NAMALWA (cell line): ENCODE results near the gene TMPRSS2.

Experiments
- DNase-seq: peaks from one replicate; pipeline ENCODE4 v3.0.0-alpha.2; 2015; ENCODE audit warnings: low spot score

TMPRSS2 gene

DNA sequence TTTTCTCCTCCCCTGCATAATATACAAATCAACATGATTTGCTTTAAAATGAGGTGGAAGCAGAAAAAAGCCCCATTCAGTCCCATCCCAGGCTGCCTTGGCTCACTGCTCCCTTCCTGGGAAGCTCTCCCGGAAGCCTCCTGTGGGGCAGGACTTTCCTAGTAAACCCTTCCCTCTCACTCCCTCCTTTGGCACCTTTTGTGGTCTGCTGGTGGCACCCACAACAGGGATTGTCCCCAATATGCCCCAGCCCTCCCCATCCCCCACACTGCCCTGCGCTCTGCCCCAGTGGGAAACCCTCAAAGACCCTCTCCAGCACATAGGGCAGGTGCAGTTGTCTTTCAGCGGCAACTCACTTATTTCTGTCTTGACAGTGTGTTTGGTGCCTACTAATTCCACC, 1.8 kb upstream of the TMPRSS2 start:
- no peak for DNase-seq

DNA sequence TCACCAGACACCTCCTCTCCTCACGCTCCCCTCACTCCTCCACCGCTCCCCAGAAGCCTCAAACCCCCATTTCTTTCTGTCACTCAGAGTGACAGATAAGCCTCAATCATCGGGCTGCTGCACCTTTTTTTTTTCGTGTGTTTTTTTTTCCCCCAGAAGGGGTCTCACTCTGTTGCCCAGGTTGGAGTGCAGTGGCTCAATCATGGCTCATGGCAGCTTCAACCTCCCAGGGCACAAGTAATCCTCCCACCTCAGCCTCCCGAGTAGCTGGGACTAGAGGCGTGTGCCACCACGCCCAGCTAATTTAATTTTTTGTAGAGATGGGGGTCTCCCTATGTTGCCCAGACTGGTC, 1.2 kb upstream of the TMPRSS2 start:
- no peak for DNase-seq

DNA sequence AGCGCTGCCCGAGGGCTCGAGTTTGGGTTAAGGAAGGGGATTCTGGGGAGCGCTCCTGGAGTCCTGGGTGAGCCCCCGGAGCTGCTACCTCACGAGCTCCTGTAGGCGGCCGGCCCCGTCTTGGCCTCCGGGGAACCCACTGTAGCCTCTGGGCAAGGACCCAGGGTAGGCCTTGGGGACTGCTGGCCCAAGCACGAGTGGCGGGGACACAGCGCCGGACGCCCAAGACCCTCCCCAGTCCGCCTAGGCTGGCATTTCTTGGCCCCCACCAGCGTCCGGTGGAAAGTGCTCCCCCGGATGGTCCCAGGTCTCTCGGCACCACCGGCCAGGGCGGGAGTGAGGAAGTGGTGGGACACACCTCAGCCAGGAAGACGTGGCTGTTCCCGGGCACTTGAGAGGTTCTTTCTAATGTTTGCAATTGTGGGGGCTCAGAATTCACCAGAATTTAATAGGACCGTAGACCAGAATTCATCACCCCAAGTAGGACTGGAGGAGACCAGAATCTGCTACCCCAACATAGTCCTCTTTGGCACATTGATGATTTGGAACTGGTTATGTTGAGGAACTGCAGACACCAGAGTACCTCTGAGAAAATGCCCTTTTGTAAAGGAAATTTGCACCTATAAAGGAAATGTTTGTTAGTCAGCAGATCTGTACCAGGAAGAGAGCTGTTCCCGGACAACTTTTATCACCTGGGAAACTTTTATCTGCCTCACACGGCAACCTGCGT, 622 bp upstream of the TMPRSS2 start:
- no peak for DNase-seq

DNA sequence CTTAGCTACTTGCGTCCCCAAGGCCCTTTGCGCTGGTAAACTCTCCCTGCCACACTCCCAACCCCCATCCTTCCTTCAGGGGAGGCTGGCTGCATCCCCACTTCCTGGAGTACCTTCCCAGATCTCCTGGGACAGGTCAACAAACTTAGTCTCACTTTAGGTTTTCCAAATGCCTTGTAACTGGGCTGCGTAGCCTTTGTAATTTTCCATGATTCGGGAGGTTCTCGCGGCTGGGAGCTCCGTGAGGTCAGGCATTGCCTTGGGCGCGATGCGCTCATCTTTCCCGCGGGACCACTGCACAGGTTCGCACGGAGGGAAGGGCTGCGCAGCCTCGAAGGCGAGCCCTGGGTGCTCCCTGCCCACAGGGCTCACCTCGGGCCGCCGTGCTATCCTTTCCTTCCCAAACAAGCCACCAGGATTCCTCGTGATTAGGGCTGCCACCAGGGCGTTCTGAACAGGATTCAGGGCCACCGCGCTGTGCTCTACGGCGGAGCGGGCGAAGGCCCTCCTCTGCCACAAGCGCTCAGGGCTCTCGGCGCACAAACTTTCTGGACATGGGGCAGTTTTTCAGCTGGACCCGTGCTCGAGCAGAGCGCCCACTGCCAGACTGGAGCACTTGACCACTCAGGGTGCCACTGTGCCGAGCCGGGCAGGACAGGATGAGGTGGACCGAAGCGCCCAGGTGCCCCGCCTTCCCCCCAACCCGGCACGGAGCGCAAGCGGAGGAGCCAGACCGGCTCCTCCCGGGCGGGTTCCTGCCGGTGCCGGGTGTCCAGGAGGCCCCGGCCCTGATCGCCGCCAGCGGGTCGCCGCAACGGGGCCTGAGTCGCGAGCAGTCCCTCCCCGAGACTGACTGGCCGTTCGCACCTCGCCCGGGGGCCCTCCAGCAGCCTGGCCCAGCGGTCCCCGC, 1.1 kb downstream of the TMPRSS2 start:
- DNase-seq: no peak

DNA sequence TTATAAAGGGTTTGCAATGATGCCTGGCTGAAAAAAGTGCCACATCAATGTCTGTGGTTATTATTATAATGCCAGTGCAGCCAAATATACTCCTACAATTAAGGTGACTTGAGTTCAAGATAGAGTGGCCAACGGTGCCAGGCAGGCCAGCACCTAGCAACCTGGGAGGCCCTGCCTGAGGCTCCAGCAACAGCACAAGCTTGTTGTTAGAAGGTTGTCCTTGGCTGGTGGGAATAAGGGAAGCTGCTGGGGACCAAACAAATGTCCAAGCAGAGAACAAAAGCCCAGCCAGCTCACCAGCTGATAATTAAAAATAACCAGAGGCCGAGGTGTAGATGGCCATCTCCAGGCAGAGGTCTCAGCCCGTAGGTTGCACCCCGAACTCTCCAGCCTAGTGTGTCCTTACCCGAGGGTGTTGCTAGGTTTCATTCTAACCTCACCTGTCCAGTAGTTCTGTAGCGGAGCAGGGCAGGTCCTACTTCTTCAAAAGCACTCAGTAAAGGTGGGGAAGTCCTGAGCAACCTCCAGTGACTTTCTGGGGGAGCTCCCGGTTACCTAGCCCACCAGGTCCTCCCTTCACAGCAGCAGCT, 1.9 kb downstream of the TMPRSS2 start:
- no peak for DNase-seq

DNA sequence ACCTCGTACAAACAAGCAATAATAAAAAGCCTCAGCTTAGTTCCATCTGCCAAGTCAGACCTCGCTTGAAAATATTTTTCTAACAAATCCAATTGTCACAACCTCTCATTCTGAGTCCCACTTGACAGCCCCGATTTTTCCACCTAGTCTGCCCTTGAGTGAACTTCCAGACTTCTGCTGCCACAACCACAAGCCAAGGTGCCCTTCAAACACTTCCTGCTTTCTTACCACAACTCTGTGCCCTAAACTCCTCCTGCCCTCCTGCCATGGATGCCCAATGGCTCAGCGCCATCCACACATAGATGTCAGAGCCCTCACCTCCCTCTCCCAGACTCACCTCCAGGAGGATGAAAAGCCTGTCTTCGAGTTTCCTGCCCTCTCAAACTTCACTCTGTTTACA, 3.9 kb downstream of the TMPRSS2 start:
- no peak for DNase-seq

DNA sequence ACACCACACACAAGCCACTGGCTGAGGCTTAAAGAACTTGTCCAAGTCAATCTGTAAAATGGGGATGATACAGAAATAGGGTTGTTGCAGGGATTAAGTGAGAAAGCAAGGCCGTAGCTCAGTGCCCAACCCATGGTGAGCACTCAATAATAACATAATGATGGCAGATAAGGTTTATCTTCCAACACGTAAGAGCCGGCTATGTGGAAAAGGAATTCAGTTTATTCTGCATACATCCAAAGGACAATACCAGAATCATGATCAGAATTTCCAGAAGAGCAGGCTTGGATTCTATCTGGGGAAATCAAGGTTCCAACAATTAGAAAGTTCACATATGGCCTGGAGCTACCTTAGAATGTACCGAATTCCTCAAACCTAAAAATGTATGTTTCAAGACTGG, 4.6 kb downstream of the TMPRSS2 start:
- DNase-seq: no peak

DNA sequence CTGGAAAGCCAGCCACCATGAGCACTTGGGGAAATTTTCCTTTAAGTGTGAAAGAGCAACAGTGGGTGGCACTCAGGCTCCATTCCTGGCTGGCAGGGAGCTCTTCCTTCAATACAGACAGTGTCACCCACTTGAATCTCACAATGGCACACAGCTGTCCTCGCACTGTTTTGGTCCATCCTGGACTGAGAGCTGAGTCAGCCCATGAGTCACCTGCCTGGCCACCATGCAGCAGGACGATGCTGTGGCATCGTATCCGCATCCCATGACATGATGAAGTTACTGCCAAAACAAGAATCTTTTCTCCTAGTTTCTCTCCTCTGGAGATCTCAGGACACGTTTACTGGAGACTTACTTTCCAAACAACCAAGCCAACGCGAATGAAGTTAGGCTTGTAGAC, 6.0 kb downstream of the TMPRSS2 start:
- no peak for DNase-seq

DNA sequence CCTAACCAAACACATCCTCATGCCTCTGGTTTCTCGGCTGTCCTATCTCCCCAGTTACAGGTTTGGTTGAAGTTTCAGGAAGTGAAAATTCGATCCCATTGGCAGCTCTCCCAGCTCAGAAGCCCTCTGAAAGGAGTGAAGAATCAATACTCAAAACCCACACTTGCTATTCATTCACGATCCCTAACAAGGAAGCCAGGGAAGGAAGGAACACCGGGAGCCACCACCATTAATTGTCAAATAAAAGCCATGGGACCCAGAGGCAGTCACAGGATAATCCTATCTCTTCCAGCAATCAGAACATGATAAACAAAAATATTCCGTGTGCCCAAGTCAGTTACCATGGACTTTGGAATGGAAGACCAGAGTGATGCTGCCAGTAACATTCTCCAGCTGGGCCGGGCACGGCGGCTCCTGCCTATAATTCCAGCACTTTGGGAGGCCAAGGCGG, 7.0 kb downstream of the TMPRSS2 start:
- no peak for DNase-seq

DNA sequence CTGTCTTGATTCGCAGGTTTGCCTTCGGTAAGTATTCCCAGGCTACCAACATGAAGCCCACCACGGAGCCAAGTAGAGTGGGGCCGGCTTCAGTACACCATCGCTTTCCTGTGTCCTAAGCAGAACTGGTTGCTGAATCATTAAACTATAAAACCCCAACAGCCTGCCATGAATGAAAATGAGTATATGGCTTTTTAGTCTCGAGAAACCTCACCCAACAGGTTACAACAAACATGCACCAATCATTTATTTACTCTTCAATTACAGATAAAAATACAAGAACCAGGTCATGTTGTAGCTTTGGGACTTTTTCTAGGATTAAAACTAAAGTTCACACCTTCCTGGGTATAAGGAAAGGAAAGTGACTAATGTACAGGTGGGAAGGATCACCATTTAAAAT, 7.6 kb downstream of the TMPRSS2 start:
- no peak for DNase-seq

DNA sequence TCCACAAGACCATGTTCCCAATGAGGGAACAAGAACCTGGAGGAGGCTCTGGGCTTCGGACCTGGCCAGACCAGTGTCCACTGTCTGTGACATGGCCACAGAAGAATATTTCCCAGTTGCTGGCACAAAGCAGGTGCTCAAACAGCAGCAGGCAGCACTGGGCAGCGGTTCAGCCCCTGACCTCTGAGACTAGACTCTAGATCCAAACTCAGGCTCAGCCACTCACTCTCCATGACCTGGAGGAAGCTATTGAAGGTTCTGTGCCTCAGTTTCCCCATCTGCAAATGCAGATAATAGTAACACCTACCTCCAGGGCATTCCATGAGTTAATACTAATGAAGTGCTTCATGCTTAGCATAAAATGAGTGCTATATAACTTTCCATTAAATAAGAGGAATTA, 8.0 kb downstream of the TMPRSS2 start:
- DNase-seq: no peak

DNA sequence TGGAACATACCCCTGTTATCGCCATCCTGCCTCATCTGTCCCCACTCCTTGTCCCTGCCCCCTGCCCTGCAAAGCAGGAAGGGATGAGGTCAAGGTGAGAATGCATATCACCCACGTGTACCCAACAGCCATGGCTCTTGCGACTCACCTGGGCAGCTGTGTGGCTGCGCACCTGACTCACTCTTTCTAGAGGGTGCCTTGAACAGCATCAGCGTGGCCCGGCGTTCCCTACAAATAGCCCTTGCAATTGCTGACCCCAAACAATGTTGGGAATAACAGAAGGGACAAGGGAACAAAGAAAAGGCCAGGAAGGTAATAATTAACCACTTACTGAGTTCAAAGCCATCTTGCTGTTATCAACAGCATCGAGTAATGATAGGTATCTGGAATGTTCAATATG, 10.2 kb downstream of the TMPRSS2 start:
- DNase-seq: no peak

DNA sequence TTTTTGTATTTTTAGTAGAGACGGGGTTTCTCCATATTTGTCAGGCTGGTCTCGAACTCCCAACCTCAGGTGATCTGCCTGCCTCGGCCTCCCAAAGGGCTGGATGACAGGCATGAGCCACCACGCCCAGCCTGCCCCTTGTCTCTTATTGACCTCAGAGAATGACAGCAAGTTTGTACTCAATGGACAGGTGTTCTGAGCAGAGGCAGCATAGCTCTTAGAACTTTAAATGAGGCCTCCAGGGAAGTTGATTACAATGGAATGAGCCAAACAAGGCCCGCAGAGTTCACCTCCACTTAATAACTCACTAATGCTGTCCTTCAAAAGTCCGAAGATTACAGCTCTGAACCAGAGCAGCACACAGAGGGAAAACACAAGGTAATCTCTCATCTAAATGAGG, 10.9 kb downstream of the TMPRSS2 start:
- no peak for DNase-seq

DNA sequence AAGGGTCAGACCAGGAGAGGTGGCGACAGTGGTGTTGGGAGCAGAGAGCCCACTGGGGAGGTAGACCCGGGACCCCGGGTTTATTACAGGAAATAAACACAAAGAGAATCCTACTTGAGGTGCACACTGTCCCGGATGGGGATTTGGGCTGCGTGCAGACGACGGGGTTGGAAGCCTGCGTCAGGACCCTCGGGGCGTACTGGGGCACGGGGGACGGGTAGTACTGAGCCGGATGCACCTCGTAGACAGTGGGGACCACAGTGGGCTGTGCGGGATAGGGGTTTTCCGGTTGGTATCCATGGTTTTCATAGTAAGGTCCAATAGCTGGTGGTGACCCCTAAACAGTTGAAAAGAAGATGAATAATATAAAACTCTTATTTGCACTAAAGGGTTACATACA, 13.7 kb downstream of the TMPRSS2 start:
- no peak for DNase-seq

DNA sequence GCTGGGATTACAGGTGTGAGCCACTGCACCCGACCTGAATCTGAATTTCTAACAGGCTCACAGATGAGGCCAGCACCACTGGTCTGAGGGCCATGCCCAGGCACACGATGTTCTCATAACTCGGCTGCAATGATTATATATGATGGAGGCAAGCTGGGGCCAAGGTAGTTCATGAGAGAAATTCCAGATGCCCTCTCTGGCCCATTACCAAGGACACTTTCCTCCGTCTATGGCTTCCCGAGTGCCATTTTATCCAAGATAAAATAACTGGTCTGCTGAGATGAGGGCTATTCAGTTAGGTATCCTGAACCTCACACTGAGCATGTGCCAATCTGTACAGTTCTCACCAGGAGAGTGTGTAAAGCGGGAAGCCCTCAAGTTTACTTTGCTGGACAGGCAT, 16.5 kb downstream of the TMPRSS2 start:
- no peak for DNase-seq

DNA sequence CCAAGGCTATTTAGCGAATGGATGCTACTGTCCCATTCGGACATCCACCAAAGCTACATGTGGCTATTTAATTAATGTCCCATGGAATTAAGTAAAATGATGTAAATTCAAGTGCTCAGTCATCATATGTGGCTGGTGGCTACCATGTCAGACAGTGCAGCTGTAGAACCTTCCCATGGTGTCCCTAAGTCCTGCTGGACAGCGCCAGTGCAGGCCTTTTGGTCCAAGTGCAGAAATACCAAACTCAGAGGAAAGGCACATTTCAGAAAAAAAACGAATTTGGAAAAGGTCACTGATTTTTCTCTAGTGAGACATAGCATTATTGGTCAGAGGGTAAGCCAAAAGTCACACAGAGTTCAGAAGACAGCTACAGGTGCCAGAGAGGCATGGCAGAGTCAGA, 17.6 kb downstream of the TMPRSS2 start:
- DNase-seq: no peak

DNA sequence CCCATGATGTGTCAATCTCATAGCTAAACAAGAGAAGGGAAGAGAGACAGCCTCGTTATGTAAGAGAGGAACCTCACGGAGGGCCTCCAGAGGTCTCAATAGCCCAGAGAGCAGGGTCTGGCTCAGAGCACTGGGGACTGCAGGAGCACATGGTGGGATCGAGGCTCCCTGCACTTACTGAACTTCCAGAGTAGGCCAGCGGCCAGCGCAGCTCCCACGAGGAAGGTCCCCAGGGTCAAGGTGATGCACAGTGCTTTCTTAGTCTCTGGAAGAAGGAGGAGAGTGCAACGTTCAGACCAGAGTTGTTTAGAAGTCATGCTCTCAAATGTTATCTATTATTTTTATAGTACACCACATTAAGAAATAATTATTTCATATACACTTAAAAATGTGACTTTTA, 18.6 kb downstream of the TMPRSS2 start:
- DNase-seq: no peak

DNA sequence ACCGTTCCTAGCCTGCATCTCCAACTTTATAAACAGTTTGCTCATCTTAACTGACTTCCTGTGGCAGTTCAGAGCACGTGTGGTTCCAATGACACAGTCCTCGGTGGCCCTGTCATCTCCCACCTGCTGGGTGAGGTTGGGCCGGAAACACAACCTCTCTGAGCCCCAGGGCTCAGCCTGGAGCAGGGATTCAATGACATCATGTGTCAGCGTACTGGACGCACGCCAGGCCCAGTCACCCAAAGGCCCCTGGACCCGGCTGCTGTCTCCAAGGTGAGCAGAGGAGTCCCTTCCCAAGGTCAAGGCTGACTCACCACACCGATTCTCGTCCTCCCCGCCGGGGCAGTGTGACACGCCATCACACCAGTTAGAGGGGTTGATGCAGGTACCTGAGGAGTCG, 19.9 kb downstream of the TMPRSS2 start:
- no peak for DNase-seq

DNA sequence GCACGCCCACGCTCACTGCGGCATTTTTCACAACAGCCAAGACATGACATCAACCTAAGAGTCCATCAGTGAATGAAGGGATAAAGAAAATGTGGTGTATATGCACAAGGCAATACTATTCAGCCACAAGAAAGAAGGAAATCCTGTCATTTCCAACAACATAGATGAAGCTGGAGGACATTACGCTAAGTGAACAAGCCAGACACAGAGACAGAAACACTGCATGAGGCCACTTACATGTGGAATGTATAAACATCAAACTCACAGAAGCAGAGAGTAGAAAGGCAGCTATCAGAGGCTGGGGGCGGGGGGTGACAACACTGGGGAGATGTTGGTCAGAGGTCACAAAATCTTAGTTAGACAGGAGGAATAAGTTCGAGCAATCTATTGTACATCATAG, 20.9 kb downstream of the TMPRSS2 start:
- no peak for DNase-seq

DNA sequence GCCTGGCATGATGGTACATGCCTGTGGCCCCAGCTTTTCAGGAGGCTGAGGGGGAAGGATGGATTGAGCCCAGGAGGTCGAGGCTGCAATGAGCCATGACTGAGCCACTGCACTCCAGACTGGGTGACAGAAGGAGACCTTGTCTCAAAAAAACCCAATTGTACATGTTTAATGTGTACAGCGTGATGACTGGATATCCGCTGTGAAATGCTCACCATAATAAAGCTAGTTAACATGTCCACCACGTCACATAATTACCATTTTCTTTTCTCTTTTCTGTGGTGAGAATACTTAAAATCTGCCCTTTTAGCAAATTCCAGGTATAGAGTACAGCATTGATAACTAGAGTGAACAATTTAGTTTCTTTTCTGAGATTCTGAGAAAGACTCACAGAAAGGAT, 24.0 kb downstream of the TMPRSS2 start:
- no peak for DNase-seq

DNA sequence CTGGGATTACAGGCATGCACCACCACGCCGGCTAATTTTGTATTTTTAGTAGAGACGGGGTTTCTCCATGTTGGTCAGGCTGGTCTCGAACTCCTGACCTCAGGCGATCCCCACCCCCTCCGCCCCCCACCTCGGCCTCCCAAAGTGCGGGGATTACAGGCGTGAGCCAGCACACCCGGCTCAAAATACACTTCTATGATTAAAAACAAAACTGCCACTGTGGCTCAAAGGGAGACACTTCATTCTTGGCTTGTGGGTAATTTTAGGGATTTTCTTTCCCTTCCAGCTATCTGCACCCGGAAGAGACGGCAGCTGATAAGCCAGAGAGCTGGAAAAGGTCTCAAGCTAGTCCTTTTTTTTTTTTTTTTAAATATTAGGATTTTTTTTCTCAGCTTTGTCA, 24.5 kb downstream of the TMPRSS2 start:
- DNase-seq: no peak

DNA sequence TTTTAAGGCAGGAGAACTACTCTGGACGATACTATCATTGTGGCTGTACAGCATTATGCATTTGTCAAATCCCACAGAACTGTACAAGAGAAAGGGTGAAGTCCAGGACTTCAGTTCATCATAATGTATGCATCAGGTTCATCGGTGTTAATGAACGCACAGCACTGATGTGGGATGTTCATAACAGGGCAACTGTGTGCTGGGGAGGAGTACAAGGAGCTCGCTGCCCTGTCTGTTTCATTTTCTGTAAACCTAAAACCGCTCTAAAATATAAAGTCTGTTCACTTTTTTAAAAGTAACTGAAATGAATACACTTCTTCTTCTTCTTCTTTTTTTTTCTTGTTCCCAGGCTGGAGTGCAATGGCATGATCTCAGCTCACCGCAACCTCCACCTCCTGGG, 25.0 kb downstream of the TMPRSS2 start:
- no peak for DNase-seq

DNA sequence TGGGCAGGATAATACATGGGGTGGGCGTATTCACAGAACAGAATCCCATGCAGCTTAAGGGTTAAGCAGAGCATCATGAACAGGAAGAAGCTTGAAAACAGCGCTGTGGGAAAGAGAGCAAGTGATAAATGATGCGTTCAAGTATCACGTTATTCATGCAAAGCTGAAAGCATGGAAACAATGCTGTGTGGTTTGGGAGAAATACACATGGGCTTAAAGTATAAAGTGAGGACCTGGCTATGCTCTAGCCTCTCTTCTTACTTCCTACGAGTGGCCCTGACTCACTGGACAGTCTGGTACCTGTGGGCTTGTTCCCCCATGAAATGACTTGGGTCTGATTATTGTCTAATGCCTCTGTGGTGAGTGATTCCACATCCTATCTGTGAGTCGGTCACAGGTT, 25.7 kb downstream of the TMPRSS2 start:
- DNase-seq: no peak
